HG03097 (cell line): ENCODE data around the gene ARL15.

Experiments
- ATAC-seq: cut with Tn5 transposase; IDR thresholded peaks from one replicate; pipeline ENCODE4 v1.9.1; 2021; ENCODE audit not compliant: unreplicated experiment, low FRiP score

ARL15 gene

DNA sequence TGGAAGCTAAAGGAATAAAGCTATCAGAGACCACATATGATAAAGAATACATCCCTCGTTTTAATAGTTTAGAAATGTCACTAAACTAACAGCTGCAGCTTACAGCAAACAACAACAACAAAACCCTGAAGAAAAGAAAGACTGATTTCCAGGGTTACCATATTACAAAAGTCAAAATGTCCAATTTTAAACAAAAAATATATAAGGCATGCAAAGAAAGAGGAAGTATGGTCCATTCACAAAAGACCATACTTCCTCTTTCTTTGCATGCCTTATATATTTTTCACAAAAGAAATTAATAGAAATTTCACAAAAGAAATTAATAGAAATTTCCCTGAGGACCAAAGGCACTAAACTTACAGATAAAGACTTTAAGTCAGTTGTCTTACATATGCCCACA, 354.2 kb downstream of the ARL15 start:
- ATAC-seq, result no peak

DNA sequence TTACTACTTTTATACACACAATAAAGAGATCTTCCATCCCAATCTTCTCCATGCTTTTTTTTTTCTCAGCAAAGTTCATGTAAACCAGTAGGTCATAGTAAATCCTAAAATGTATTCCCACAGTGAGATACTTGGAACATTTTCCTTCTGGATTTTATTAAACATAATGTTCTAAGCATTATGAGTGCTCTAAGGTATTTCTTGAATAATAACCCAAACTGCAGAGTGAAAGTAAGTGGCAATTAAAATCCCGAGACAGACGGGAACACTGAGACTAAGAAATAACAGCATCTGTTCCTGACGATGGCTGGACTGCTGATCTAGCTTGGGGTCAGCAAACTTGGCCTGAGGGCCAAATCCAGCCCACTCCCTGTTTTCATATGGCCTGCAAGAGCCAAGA, 359.8 kb downstream of the ARL15 start:
- ATAC-seq, result no peak

DNA sequence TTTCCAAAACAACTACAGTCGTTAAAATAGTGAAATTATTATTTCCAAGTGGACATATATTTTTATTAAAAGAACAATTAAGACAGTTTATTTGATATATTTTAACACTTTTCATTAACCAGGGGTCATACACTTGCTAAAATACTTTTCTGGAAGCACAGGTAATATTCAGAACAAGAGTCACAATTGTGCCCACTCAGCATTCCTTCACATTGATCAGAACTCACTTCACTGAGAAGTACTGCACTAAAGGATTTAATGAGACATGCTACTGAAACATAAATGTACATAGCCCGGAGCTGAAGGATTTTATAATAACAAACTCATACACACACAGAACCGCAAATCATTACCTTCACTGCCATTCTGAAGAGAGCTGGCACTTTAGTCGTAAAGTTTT, 361.8 kb downstream of the ARL15 start:
- no peak for ATAC-seq

DNA sequence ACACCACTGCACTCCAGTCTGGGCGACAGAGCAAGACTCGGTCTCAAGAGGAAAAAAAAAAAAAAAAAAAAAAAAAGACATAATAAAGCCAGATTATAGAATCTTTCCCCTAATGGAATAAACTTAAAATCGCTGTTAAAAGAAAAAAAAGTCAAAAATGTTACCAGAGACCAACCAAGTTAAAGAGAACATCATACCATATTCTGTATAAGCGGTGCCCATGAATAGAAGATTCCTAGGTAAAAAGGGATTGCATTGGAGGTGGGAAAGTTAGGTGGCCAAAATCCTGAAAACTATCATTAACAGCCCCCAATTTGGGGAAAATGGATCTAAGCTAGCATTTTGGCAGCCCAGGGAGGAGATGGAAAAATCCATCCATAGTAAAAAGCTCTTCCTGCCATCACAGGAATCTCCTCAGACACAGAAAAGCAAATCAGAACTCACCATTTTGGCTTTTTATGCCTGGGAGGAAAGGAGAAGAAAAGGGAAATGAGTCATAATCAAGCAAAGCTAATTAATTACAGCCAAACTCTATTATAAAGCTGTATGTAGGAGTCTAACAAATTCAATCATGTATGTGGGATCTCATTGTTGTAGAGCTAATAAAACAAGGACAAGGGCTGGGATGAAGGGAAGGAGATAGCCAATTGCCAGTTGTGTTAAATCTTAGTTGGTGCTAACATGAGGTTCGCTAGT, 363.8 kb downstream of the ARL15 start:
- ATAC-seq, result no peak

DNA sequence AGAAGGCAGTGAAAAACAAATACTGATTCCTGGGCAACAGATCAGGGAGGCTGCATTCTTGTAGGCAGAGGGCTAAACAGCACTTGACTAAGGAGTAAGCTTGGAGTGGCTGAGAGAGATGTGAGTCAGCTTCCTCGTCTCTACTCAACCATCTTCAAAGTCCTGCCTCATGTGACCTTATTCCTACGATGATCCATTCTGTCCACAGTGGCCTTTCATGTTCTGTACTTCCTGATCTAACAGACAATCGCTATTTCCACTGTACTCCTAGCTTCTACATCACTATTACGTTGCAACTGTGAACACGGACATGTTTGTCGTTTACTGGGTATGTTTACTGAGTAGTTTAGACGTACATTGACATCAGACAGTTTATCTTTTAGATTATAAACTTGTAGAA, 365.4 kb downstream of the ARL15 start:
- ATAC-seq, result no peak

DNA sequence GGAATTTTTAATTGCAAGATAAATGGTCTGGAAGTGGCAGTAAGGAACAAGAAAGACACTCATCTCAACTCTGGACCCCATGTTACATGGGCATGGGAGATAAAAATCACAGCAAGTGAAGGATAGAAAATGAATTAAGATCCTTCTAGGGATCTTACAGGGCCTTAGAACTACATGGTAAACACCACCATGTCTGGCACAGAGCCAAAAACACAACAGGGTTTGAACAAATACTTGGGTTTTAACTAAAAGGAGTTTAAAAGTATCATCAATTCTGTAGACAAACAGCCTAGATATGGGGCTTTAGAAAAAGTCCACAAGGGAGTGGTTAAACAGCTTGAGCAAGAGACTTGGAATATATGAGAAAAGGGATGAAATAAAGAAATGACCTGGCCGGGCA, 366.4 kb downstream of the ARL15 start:
- no peak for ATAC-seq

DNA sequence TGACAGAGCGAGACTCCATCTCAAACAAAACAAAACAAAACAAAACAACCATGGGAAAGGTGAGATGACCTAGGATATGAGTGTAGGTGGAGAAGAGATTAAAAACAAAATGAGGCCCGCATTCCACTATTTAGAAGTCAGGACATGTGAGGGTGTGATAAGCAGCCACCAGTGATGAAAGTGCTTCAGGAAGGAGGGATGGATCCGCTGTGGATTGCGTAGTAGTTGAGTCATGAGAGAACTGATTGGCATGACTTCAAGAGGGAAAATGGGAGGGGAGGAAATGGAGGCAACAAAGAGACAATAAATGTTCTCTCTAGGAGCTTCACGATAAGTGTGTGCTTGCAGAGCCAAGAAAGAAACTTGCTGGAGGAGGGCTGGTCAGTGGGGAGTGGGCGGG, 367.6 kb downstream of the ARL15 start:
- no peak for ATAC-seq

DNA sequence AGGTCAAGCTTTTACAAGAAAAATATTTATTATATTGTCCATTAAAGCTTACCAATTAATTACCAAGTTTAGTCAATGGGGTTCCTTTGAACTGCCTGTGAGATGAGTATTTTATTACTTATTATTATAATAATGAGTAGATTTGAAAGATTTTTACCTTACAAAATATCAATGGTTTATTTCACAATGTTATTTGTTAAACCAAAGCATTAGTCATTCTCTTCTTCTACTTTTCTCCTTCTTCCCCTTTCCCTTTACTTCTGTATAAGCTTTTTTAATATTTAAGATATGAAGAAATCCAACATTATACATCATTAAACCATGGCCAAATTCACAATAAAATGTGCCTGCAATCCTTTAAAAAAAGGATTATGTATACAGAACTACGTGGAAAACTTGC, 369.5 kb downstream of the ARL15 start:
- no peak for ATAC-seq

DNA sequence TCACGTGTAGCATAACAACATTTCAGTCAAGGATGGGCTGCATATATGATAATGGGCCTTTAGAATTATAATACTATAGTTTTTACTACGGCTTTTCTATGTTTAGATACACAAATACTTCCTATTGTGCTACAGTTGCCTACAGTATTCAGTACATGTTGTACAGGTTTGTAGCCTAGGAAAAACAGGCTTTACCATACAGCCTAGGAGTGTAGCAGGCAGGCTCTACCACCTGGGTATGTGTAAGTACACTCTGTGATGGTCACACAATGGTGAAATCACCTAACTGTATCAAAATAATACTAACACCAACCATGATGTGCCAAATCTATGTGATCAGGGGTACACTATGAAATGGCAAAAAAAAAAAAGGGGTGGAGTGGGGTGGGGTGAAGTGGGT, 372.9 kb downstream of the ARL15 start:
- ATAC-seq, result no peak

DNA sequence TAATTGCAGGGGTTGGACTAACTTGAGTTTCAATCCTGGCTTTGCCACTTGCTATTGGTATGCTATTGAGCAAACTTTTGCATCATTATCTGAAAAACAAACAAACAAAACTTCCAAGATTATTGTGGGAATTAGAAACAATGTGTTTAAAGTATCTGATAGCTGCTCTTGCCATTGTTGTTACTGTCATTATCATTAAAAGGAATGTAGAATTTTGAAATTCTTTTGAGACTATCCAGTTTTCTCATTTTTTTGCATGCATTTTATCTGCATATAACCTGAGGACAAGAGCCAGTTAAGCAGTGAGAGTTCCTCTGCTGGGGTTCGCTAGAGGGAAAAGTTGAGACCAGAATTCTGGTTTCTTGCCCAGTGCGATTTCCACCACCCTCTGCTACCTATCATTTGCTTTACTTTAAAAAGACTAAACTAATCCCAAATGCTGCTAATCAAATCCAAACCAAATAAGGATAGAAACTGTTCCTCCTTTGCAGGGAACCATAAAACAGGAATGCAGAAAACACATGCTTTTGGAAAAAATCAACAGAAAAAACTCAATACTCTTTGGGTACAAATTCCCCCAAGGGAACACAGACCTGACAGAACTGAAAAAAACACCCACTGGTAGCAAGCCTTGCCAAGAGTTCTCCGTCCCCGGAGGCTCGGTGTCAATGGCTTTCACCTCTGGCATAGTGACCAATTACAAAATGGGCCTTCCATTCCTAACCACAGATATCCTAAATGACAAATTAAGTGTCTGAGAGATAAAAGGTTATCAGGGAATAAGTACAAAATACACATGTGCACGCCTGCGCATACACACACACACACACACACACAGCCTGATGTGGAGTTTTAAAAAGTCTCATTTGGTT, 373.7 kb downstream of the ARL15 start:
- no peak for ATAC-seq

DNA sequence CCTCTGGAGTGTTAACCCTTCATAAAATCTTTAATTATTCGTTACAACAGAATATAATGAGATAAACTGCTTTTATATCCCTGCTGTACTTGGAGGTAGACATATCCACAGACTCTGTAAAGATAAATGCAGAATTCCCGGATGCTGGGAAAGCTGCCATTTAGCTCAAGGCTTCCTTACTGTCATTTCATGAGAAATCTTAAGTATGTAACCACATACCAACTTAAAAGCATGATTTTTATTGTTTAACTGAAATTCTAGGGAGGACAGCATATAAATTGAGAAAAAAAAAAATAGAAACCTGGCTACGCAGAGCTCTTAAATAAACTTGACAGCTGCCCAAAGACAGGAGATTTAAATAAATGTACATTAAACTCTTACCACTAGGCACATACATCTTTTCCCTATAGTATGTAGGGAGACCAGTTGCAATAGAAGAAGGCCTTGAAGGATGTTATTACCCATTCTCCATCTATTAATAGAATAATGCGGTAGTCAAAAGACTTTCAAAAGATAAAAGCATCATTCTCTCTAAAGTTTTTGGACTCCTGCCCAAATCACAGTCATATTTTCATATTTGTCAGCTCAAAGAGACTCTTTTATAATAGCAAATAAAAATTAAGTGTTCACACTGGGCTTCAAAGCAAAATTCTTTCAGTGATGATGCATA, 376.1 kb downstream of the ARL15 start:
- no peak for ATAC-seq

DNA sequence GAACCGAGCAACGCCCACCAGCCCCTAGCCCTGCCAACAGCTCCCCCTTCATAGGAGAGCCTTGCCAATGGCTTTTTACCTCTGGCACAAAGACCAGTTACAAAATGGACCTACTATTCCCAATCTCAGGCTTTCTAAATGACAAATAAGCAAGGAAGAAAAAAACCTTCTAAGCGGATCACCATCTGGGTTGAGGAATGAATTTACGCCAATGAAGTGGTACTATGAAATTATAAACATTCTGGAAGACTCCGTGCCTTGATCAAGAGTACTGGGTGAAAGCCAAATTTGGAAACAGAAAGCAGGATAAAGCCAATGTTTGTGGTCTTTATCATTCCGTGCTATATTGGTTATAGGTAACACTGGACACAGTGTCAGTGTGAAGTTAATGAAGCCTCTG, 378.0 kb downstream of the ARL15 start:
- no peak for ATAC-seq

DNA sequence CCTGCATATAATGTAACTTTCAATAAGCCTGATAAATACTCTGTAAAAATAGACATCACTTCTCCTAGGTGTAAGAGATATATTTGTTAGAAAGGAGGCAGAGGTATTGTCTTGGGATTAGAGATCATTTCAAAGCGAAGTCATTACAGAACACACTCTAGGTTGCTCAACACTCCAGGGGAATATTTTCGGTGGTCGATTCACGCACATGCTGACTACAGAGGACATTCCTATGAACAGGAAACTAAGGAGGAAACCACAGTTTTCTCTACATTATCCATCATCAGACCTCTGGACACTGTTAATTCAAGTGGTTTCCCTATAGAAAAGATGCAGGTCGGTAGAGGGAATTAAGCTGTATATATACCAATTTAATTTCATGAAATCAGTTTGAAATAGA, 379.9 kb downstream of the ARL15 start:
- no peak for ATAC-seq

DNA sequence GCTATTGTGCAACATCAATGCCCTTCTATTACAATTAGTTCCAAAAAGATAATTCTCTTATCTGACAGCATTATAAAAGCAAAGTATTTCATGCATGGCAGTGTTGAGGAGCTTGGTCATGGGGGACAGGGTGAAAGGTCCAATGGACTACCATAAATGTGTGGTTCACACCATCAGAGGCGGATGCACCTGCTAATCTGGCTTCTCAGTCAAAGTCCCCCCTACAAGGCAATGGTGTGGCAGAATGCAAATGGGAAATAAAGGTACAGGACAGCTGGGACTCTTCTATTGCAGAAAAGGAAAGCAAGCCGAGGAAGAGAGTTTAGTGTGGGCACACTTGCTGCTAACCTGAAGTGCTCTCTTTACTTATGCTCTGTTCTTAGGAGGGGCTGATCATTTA, 380.8 kb downstream of the ARL15 start:
- ATAC-seq, result no peak

DNA sequence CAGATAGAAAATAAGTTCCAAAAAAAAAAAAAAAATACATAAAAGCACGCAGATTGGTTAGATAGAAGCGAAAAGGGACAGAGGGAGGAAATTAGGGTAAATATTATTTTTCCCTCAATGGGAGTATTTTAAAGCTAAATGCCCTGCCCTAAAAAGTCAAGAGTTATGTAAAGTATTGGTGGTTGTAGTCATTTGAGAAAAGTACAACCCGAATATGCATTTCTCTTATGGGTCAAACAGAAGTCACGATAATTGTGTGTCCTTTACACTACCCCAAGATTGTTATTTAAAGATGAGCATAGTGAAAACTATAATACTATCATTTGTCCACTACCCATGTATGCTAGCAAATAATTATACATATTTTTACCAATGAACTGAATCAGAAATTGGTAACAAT, 381.2 kb downstream of the ARL15 start:
- ATAC-seq, result no peak

DNA sequence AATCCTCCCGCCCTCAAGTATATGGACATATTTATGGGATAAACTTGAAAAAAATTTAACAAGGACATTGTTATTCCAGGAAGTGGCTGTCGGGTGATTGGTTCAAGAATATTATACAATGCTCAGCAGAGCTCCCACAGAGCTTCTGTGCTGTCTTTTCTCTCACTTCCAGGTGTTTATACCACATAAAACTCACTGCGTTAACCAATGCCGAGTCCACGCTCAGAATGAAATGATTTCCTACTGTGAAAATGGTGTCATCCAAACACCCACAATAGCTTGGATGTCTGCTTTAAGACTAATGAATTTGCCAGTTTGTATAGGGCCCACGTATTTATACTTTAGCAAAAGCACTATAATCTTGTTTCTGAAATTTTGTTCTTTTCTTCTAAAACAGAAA, 381.7 kb downstream of the ARL15 start:
- ATAC-seq, result no peak

DNA sequence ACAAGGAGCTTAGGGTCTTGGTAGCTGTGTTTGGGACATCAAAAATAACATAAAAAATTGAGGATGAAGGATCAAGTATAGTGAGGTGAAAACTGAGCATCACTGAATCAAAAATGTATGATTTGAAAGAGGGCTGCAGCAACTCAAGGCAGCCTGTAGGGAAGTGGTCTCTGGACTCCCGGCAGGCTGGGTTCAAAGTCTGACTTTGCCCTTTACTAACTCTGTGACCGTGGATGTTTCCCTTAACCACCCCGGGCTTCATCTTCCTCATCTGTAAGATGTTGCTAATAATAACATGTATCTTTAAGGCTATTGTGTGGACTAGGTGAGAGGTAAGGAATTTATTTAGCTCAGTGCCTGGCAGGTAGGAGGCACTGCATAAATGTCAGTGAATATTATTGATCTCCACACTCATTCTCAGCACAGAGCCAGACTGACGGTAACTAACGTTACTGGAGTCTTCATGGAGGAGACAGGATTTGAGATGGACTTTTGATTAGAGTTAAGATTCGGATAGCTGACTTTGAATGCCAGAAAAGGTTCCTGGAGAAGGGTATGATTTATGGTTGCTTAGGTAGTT, 382.6 kb downstream of the ARL15 start:
- no peak for ATAC-seq

DNA sequence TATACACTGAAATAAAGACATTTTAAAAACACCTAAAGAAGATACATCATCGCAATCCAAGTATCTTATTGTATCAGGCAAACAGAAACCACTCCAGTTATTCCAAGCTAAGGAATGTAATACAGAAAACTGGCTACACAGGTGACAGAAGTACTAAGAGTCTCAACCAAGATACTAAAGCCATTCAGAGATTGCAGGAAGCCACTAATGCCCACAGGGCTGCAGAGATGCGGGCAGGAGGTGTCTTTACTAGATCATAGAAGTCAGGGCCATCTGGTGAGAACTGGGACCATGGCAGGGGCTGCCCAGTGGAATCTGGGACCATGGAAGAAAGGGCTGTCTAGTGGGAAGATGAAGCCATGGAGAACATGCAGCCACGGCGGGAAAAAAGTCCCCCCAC, 384.3 kb downstream of the ARL15 start:
- no peak for ATAC-seq

DNA sequence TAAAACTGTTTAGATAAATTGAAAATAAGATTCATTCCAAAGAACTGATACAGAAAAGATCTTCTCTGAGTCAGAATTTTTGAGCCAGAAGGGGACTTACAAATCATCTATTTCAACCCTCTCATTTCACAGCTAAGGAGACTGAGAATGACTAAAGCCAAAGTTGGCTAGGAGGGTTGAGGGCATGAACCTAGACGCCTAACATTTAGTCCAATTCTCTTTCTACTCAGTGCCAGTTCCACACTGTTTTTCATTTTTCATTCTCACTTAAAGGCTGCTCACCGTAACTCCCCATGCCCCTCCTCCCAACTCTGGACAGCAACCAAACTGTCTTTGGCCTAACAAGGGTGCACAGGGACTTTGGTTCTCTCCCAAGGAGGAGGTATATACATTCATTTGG, 386.0 kb downstream of the ARL15 start:
- ATAC-seq, result no peak

DNA sequence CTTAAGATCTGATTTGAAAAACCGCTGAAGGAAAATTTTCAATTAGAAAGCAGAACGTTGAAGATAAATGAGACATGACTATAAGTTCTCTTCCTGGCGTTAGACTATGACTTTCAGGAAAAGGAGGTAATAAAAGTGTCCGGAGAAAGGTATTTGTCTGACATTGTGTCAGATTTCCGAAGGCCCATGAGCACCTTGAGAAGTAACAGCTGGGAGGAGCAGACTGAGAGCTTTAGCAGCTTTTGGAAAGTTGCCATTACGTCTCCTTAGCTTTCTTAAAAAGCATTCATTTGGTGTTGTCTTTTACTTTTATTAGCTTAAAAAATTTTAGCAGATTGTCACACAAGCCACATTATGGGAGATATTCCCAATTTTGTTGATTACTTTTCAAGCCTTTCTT, 386.4 kb downstream of the ARL15 start:
- ATAC-seq, result no peak
